HEK293 (cell line): ENCODE results near the gene GPR4.

ENCODE experiments used
- CTCF ChIA-PET: fragments of 350-600 bp; formaldehyde crosslinking; extraction: SDS; loops from one replicate; lab custom pipeline; 2021; ENCODE audit warnings: antibody characterized with exemption; lab: Yijun Ruan, JAX
- POLR2A ChIA-PET: fragments of 300-600 bp; formaldehyde crosslinking; extraction: SDS; loops from one replicate; lab custom pipeline; 2020; ENCODE audit warnings: antibody characterized with exemption, inconsistent platforms; lab: Yijun Ruan, JAX
- H3K27ac ChIP-seq: fragments of 200-500 bp; sonication (Bioruptor generic); 2 replicates; pipeline ENCODE4 v1.5.1; 2014; ENCODE audit warnings: low read depth, low read length, control low read depth, inconsistent platforms; ENCODE audit errors: extremely low read depth
- H3K36me3 ChIP-seq, 2 experiments: fragments of 200-500 bp in 1 of 2; sonication (Bioruptor generic) in 1 of 2; 1 replicate in 1 of 2; 2 replicates in 1 of 2; pipeline ENCODE4 v1.5.1; 2014 to 2017; ENCODE audit warnings: inconsistent platforms in 2 of 2, low read length in 2 of 2; ENCODE audit not compliant: control insufficient read depth in 2 of 2, insufficient read depth in 1 of 2
- H3K4me1 ChIP-seq: fragments of 200-500 bp; sonication (Bioruptor generic); 2 replicates; pipeline ENCODE4 v1.5.1; 2014; ENCODE audit warnings: mild to moderate bottlenecking, low read length, inconsistent platforms; ENCODE audit not compliant: control insufficient read depth, insufficient read depth
- H3K4me3 ChIP-seq: 2 replicates; pipeline ENCODE4 v1.5.1; 2011; ENCODE audit warnings: low read depth, mild to moderate bottlenecking, control low read depth, low read length, moderate library complexity
- H3K9me3 ChIP-seq: fragments of 200-500 bp; sonication (Bioruptor generic); 2 replicates; pipeline ENCODE4 v1.5.1; 2014; ENCODE audit warnings: low read depth, low read length, inconsistent platforms; ENCODE audit not compliant: control insufficient read depth, insufficient read depth
- CTCF ChIP-seq: fragments of 450-650 bp; formaldehyde crosslinking; IDR thresholded peaks from 2 replicates; pipeline ENCODE4 v1.5.1; 2016; ENCODE audit warnings: missing biosample characterization, missing genetic modification characterization
- FEZF1 ChIP-seq: fragments of 450-650 bp; formaldehyde crosslinking; IDR thresholded peaks from 2 replicates; pipeline ENCODE4 v1.5.1; 2016; ENCODE audit warnings: missing biosample characterization, missing genetic modification characterization
- GLI2 ChIP-seq: fragments of 450-650 bp; formaldehyde crosslinking; IDR thresholded peaks from 2 replicates; pipeline ENCODE4; 2017; ENCODE audit warnings: missing biosample characterization, missing genetic modification characterization, low read depth, borderline replicate concordance
- GLIS1 ChIP-seq: fragments of 450-650 bp; formaldehyde crosslinking; IDR thresholded peaks from 2 replicates; pipeline ENCODE4 v1.5.1; 2016; ENCODE audit warnings: missing biosample characterization, missing genetic modification characterization
- GLIS2 ChIP-seq: fragments of 450-650 bp; formaldehyde crosslinking; IDR thresholded peaks from 2 replicates; pipeline ENCODE4 v1.5.1; 2016; ENCODE audit warnings: missing biosample characterization, missing genetic modification characterization
- KLF8 ChIP-seq: fragments of 450-650 bp; formaldehyde crosslinking; IDR thresholded peaks from 2 replicates; pipeline ENCODE4 v1.5.1; 2016; ENCODE audit warnings: missing biosample characterization, missing genetic modification characterization
- RBAK ChIP-seq: fragments of 450-650 bp; formaldehyde crosslinking; IDR thresholded peaks from 2 replicates; pipeline ENCODE4 v1.5.1; 2016; ENCODE audit warnings: missing biosample characterization, missing genetic modification characterization
- ZBTB6 ChIP-seq: fragments of 450-650 bp; formaldehyde crosslinking; IDR thresholded peaks from 2 replicates; pipeline ENCODE4 v1.5.1; 2017; ENCODE audit warnings: missing biosample characterization, missing genetic modification characterization
- ZBTB8A ChIP-seq: fragments of 450-650 bp; formaldehyde crosslinking; IDR thresholded peaks from 2 replicates; pipeline ENCODE4 v1.5.1; 2016; ENCODE audit warnings: missing biosample characterization, missing genetic modification characterization
- ZFHX2 ChIP-seq: fragments of 450-650 bp; formaldehyde crosslinking; conservative IDR thresholded peaks from 2 replicates; pipeline ENCODE4 v1.5.1; 2016; ENCODE audit warnings: missing biosample characterization, missing genetic modification characterization
- ZNF202 ChIP-seq: fragments of 450-650 bp; formaldehyde crosslinking; IDR thresholded peaks from 2 replicates; pipeline ENCODE4 v1.5.1; 2016; ENCODE audit warnings: missing biosample characterization, missing genetic modification characterization, borderline replicate concordance
- ZNF23 ChIP-seq: fragments of 450-650 bp; formaldehyde crosslinking; IDR thresholded peaks from 2 replicates; pipeline ENCODE4 v1.5.1; 2016; ENCODE audit warnings: missing biosample characterization, missing genetic modification characterization, borderline replicate concordance
- ZNF398 ChIP-seq: fragments of 450-650 bp; formaldehyde crosslinking; IDR thresholded peaks from 2 replicates; pipeline ENCODE4 v1.5.1; 2017; ENCODE audit warnings: missing biosample characterization, missing genetic modification characterization
- ZNF449 ChIP-seq: fragments of 450-650 bp; formaldehyde crosslinking; IDR thresholded peaks from 2 replicates; pipeline ENCODE4 v1.5.1; 2017; ENCODE audit warnings: missing biosample characterization, mild to moderate bottlenecking, missing genetic modification characterization, moderate library complexity
- ZNF549 ChIP-seq: fragments of 450-650 bp; IDR thresholded peaks from 2 replicates; pipeline ENCODE4 v1.5.1; 2018; ENCODE audit warnings: missing biosample characterization, missing genetic modification characterization, mild to moderate bottlenecking, inconsistent platforms, moderate library complexity
- ZNF610 ChIP-seq: fragments of 450-650 bp; formaldehyde crosslinking; IDR thresholded peaks from 2 replicates; pipeline ENCODE4 v1.5.1; 2016; ENCODE audit warnings: missing biosample characterization, missing genetic modification characterization, borderline replicate concordance
- ZNF677 ChIP-seq: fragments of 450-650 bp; IDR thresholded peaks from 2 replicates; pipeline ENCODE4 v1.5.0; 2018; ENCODE audit warnings: missing biosample characterization, mild to moderate bottlenecking, missing genetic modification characterization, moderate library complexity
- ZNF701 ChIP-seq: fragments of 450-650 bp; formaldehyde crosslinking; IDR thresholded peaks from 2 replicates; pipeline ENCODE4 v1.5.1; 2016; ENCODE audit warnings: missing biosample characterization, missing genetic modification characterization
- ZNF843 ChIP-seq: fragments of 450-650 bp; formaldehyde crosslinking; IDR thresholded peaks from 2 replicates; pipeline ENCODE4 v1.5.1; 2016; ENCODE audit warnings: missing biosample characterization, missing genetic modification characterization

The GPR4 gene

GRCh38 chr19:45564131-45564780 is 37.8 kb downstream of the GPR4 start:
- Histone ChIP-seq H3K4me1 (peaks cover 7% of the 10 kb centered on the region), H3K36me3 (no peaks in the 10 kb centered on the region), H3K27ac (no peak overlapping the region), H3K9me3 (no peaks in the 10 kb centered on the region), H3K4me3 (no peak overlapping the region)
- CTCF ChIA-PET, result interaction anchor here (0.5 kb wide), 1 partner anchor 79 kb away, joined by 5 read pairs; no protein-coding TSS in a partner anchor
- POLR2A ChIA-PET, result no interaction called here
- TF ChIP-seq ZNF23 (no peak), ZNF398 (tag by site-specific recombination) (0 out of 2 replicates have a peak, but pooled peaks have one; percentile 19), GLIS1 (tag by site-specific recombination) (peak; percentile 79), GLIS2 (tag by site-specific recombination) (peak; percentile 49)

GRCh38 chr19:45560686-45561085 is 41.3 kb downstream of the GPR4 start:
- Histone ChIP-seq H3K27ac (no peak overlapping the region), H3K36me3 (no peaks in the 10 kb centered on the region; a peak in 1 of 3 replicates), H3K9me3 (no peaks in the 10 kb centered on the region), H3K4me1 (no peaks in the 10 kb centered on the region), H3K4me3 (no peak overlapping the region)
- ChIA-PET CTCF (interaction anchor here (0.6 to 6.5 kb wide), 6 partner anchors 9 to 83 kb away, joined by 3 to 60 read pairs (median 12); no protein-coding TSS in a partner anchor), POLR2A (no interaction called here)
- TF ChIP-seq ZFHX2, result no peak
- TF ChIP-seq ZNF677 (tag by site-specific recombination), result no peak
- TF ChIP-seq ZBTB6 (tag by site-specific recombination), result no peak
- TF ChIP-seq ZNF843 (tag by site-specific recombination), result no peak
- TF ChIP-seq ZNF549, result no peak
- TF ChIP-seq ZBTB8A, result no peak
- TF ChIP-seq FEZF1 (tag by site-specific recombination), result no peak
- TF ChIP-seq ZNF610, result no peak
- no peak for TF ChIP-seq ZNF449

- CTCF ChIA-PET, result interaction anchor here (0.6 to 6.5 kb wide), 7 partner anchors 10 to 81 kb away, joined by 3 to 60 read pairs (median 6); no protein-coding TSS in a partner anchor
- POLR2A ChIA-PET, result no interaction called here
Measured at GRCh38 chr19:45560038-45560437, 42.0 kb downstream of the GPR4 start.

More at GRCh38 chr19:45560038-45560437, 42.0 kb downstream of the GPR4 start:
- Histone ChIP-seq H3K4me1 (no peaks in the 10 kb centered on the region), H3K36me3 (no peaks in the 10 kb centered on the region; a peak in 1 of 3 replicates), H3K4me3 (no peak overlapping the region), H3K27ac (no peak overlapping the region), H3K9me3 (no peaks in the 10 kb centered on the region)
- TF ChIP-seq GLI2 (tag by site-specific recombination), result no peak
- no peak for TF ChIP-seq KLF8
- TF ChIP-seq RBAK, result no peak
- TF ChIP-seq CTCF (tag by site-specific recombination), result no peak
- TF ChIP-seq ZNF202, result no peak
- TF ChIP-seq ZNF701 (tag by site-specific recombination), result no peak
